DMS53 treated with DMSO at 0.1 percent for 48 hours (cell line): Measurements from ENCODE around the gene EPHB3.
"Not testable (repeated sequence)": the region's sequence is repeated elsewhere in the genome, so short reads cannot be mapped to it uniquely, and the experiment has no call there.

Experiments
- DNase-seq: peaks from one replicate; lab custom pipeline; 2025; ENCODE audit not compliant: unreplicated experiment; lab: John Stamatoyannopoulos, UW

Gene EPHB3

DNA sequence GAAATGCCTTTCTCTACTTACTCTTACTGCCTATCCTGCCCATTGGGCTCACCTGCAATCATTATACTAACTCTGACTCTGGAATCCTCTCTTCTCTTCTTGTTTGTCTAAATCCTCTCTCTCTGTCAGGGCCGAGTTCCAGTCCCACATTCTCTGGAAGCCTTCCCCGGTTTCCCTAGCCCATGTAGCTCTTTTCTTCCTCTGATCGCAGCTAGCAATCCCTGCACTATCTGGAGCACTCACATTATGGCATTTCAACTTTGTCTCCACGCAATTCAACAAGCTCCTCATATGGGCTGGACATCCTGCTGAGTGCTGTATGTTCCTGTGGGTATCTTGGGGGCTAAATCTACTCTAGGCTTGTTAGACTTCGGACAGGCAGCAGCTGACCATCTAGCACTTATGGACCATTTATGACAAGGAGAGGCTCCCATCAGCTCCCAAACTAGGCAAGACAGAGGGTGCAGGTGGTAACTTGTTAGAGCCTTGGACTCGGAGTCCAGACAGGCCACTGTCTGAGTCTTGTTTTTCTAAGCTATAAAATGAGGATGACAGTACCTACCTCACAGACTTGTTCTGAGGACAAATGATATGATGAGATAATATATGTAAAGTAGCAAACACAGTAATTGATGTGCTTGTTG is 58.3 kb downstream of the EPHB3 start:
- no peak for DNase-seq

DNA sequence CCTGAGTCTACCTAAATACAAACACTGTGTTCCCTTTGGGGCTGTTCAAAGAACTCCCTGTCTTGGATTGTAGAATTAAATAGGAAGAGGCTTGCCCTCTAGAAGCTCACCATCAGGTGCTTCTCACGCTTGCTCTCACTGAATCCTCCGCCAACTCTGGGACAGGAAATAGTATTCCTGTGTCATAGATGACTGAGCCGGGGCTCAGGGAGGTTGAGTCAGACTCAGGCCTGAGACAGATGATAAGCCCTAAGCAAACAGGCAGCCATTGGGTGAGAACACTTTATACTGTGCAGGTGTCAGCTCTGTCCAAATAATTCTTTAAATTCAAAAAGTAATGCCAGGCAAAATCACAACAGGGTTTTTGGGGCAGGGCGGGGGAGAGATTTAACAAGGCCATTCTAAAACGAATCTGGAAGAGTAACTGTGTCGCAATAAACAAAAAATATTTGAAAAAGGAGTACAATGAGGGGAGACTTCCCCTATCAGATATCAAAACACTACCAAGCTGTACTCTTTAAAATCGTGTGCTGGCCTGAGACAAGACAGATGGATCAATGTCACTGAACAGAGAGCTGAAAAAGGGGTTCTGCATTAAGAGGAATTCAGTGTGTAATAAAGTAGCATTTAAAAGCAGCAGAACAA is 59.0 kb downstream of the EPHB3 start:
- DNase-seq, result peak; percentile 15

DNA sequence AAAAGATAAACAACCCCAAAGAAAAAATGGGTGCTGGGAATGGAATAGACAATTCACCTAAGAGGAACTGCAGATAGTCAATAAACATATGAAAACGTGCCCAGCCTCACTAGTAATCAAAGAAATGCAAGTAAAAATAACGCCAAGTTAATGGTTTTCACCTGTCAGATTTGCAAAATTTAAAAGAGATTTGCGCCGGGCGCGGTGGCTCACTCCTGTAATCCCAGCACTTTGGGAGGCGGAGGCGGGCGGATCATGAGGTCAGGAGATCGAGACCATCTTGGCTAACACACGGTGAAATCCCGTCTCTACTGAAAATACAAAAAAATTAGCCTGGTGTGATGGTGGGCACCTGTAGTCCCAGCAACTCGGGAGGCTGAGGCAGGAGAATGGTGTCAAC is 60.6 kb downstream of the EPHB3 start:
- not testable (repeated sequence) for DNase-seq

DNA sequence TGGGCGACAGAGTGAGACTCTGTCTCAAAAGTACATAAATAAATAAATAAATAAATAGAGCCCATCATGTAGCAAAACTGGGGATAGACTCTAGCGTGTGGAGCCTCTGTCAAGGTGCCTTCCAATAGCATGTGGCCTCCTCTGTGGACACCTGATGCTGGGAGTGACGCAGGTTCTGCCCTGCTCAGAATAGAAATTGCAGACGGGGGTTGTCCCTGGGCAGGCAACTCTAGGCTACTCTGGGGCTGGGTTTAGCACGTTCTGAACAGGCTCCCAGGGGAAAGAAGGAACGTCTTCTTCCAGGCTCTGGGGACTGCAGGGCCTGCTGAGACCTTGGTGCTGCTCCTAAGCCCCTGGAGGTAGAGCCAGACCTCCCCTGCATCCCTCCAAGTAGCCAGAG is 65.3 kb downstream of the EPHB3 start:
- DNase-seq, result no peak

DNA sequence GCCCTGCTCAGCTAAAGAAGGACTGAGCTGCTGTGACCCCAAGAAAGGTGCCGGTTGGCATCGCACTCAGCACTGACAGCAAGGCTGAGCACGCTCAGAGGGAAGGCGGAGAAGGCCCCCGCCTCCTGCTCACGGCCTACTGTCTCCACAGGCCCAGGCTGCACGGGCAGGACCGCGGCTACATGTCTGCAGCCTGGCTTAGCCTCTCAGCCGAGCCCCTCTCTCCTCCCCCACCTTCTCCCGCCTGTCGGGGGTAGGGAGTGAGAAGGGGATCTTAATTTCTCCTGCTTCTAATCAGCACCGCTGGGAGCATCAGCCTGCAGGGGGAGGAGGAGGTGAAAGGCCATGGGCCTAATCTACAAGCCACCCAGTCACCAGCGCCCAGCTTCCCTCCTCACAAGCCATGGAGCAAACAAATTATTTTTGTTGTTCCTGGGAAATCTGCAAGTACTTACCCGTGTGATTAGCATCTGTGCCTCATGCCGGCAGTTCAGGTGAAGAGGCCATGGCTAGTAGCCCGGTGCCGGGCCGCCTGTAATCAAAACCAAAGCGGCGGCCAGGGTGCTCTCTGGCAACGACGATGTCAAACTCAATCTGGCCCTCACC is 68.1 kb downstream of the EPHB3 start:
- DNase-seq, result no peak

DNA sequence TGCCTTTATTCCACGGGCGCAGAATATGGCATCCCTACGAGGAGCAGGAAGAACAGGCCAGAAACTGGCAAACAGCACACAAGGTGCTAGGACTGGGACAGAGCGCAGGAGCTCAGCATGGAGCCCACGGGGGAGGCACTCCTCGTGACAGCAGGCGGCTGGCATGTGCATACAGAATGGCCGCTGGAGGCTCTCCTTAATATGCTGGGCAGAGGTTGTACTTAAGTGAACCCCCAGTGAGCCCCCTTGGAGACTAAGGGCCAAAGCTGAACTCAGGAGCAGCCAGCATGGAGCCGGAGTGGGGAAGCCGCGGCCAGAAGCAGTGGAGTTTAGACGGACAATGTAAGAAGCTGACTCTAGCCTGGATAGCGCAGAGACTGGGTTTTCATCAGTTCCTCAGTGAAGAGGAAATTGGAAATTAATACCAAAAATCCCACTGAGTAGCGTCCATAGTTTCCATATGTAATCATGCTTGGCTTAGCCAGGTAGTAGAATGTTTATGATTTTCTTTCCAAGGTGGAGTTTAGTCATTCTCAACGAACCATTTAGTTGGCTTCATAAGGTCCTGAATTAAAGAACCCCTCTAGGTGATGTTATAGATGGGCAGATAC is 69.4 kb downstream of the EPHB3 start:
- no peak for DNase-seq

DNA sequence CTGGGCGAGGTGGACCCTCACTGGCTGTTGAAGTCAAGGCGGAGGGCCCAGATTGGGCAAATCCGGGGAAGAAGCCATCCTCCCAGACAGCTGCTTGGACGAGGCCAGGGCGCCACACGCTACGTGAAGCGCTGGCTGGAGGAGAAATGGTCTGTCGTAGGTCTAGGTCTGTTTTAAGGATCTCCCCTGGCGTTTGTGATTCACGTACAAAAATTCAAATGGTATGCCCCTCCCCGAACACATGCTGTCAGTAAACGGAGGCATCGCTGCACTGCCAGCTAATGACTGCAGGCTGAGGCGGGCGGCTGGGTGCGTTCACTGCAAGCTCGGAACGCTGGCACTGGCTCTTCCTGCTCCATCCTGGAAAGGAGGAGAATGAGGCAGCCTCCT is 69.9 kb downstream of the EPHB3 start:
- DNase-seq, result no peak
